Immature natural killer cell (primary cell): ENCODE data around the gene IL17REL. TPM values are rescaled to one million over a fixed set of nuclear protein-coding genes. Genes with fewer than 3 reads are reported as not detected.

Source experiments
- DNase-seq, 3 donors: peaks; one replicate each; pipeline ENCODE4 v3.0.0; 2022; ENCODE audit warnings: mixed read lengths in 1 of 3
- H3K27ac Mint-ChIP-seq, 6 donors: one replicate each; pipeline ENCODE4 v1.8.0; 2020; ENCODE audit warnings: mixed read lengths in 6 of 6, mild to moderate bottlenecking in 5 of 6, inconsistent platforms in 4 of 6, moderate library complexity in 3 of 6
- H3K27me3 Mint-ChIP-seq, 3 donors: one replicate each; pipeline ENCODE4 v1.8.0; 2020 to 2021; ENCODE audit warnings: low read depth in 3 of 3, mild to moderate bottlenecking in 3 of 3, mixed read lengths in 3 of 3, moderate library complexity in 3 of 3, inconsistent platforms in 1 of 3
- H3K36me3 Mint-ChIP-seq, 3 donors: one replicate each; pipeline ENCODE4 v1.8.0; 2020; ENCODE audit warnings: mixed read lengths in 3 of 3, inconsistent platforms in 2 of 3, mild to moderate bottlenecking in 2 of 3
- H3K4me1 Mint-ChIP-seq, 2 donors: one replicate each; pipeline ENCODE4 v1.8.0; 2020; ENCODE audit warnings: inconsistent platforms in 2 of 2, mild to moderate bottlenecking in 2 of 2, mixed read lengths in 2 of 2, moderate library complexity in 1 of 2
- H3K4me3 Mint-ChIP-seq, 5 donors: one replicate each; pipeline ENCODE4 v1.8.0; 2020; ENCODE audit warnings: mild to moderate bottlenecking in 5 of 5, mixed read lengths in 5 of 5, inconsistent platforms in 3 of 5, moderate library complexity in 3 of 5
- H3K9me3 Mint-ChIP-seq, 6 donors: one replicate each; pipeline ENCODE4 v1.8.0; 2020; ENCODE audit warnings: mild to moderate bottlenecking in 6 of 6, mixed read lengths in 6 of 6, inconsistent platforms in 4 of 6, moderate library complexity in 3 of 6
- polyA plus RNA-seq, 3 donors: library from polyadenylated mRNA; unstranded; fragments of 300-500 nt; fragmentation: Illumina TruSeq; gene quantifications; one replicate each; pipeline ENCODE4 v1.2.3, GENCODE V29; 2021

The IL17REL gene
- not detected for polyA plus RNA-seq

- peaks cover 4 to 12% (median 6%) of the 10 kb centered on the region in 3 donors for H3K27me3 Mint-ChIP-seq
- no peaks in the 10 kb centered on the region for H3K36me3 Mint-ChIP-seq
- peak within 1 kb of the TSS in 3 of 6 donors; percentile 16 to 53 (median 25) for H3K27ac Mint-ChIP-seq
- H3K9me3 Mint-ChIP-seq: peaks cover 0 to 1% (median 0%) of the 10 kb centered on the region in 6 donors
- peak within 1 kb of the TSS in 1 of 5 donors; percentile 60 for H3K4me3 Mint-ChIP-seq
- no peak for DNase-seq
- peaks cover 0 to 4% of the 10 kb centered on the region in 2 donors for H3K4me1 Mint-ChIP-seq
These were observed at the start of gene IL17REL for GRCh38 chr22:50012211-50013181. Gene IL17REL (minus strand): TSS chr22:50012765. CDS start chr22:50012646, 119 bp downstream.

GRCh38 chr22:50061824-50062355, 49.3 kb upstream of the IL17REL start:
- Mint-ChIP-seq H3K9me3 (no peaks in the 10 kb centered on the region), H3K36me3 (peaks cover 4 to 9% (median 4%) of the 10 kb centered on the region in 3 donors), H3K4me1 (peaks cover 5 to 9% of the 10 kb centered on the region in 2 donors), H3K27ac (no peak overlapping the region), H3K27me3 (peaks cover 0 to 1% (median 0%) of the 10 kb centered on the region in 3 donors), H3K4me3 (no peak overlapping the region)
- DNase-seq: no peak

GRCh38 chr22:50061141-50061823, 48.7 kb upstream of the IL17REL start:
- peak overlapping the region in 1 of 6 donors; percentile 57 for H3K27ac Mint-ChIP-seq
- H3K36me3 Mint-ChIP-seq: peaks cover 4 to 8% (median 4%) of the 10 kb centered on the region in 3 donors
- H3K4me1 Mint-ChIP-seq: peaks cover 5 to 8% of the 10 kb centered on the region in 2 donors
- no peak for DNase-seq
- H3K27me3 Mint-ChIP-seq: peaks cover 0 to 2% (median 1%) of the 10 kb centered on the region in 3 donors
- H3K9me3 Mint-ChIP-seq: no peaks in the 10 kb centered on the region
- H3K4me3 Mint-ChIP-seq: no peak overlapping the region

GRCh38 chr22:50060441-50061140, 48.0 kb upstream of the IL17REL start:
- peaks cover 5 to 8% of the 10 kb centered on the region in 2 donors for H3K4me1 Mint-ChIP-seq

GRCh38 chr22:50059881-50060262, 47.3 kb upstream of the IL17REL start:
- DNase-seq: no peak
- Mint-ChIP-seq H3K9me3 (no peaks in the 10 kb centered on the region), H3K4me3 (peak overlapping the region in 3 of 5 donors; percentile 12 to 56 (median 36)), H3K36me3 (peaks cover 0 to 4% (median 0%) of the 10 kb centered on the region in 3 donors), H3K4me1 (peaks cover 5 to 8% of the 10 kb centered on the region in 2 donors), H3K27me3 (peaks cover 0 to 2% (median under 1%) of the 10 kb centered on the region in 3 donors), H3K27ac (peak overlapping the region in 2 of 6 donors; percentile 32 to 46)

More at GRCh38 chr22:50060441-50061140, 48.0 kb upstream of the IL17REL start:
- H3K9me3 Mint-ChIP-seq: no peaks in the 10 kb centered on the region
- peaks cover 2 to 5% (median 4%) of the 10 kb centered on the region in 3 donors for H3K36me3 Mint-ChIP-seq
- no peak overlapping the region for H3K4me3 Mint-ChIP-seq
- peaks cover 0 to 2% (median 1%) of the 10 kb centered on the region in 3 donors for H3K27me3 Mint-ChIP-seq
- no peak overlapping the region for H3K27ac Mint-ChIP-seq
- DNase-seq: no peak

- H3K9me3 Mint-ChIP-seq: no peaks in the 10 kb centered on the region
- H3K27me3 Mint-ChIP-seq: peaks cover 0 to 3% (median 2%) of the 10 kb centered on the region in 3 donors
- peak overlapping the region; percentile 12 to 56 (median 36) for H3K4me3 Mint-ChIP-seq
These were observed 46.6 kb upstream of the IL17REL start for GRCh38 chr22:50058906-50059880.

GRCh38 chr22:50058061-50058905, 45.7 kb upstream of the IL17REL start, which contains the start of gene TTLL8:
Gene TTLL8 (minus strand): TSS chr22:50058298.
- peak within 1 kb of the TSS in 2 of 5 donors; percentile 33 to 53 for H3K4me3 Mint-ChIP-seq
- H3K36me3 Mint-ChIP-seq: peaks cover 0 to 4% (median 0%) of the 10 kb centered on the region in 3 donors
- H3K9me3 Mint-ChIP-seq: peaks cover 0 to 6% (median 3%) of the 10 kb centered on the region in 6 donors
- H3K4me1 Mint-ChIP-seq: peaks cover 5 to 8% of the 10 kb centered on the region in 2 donors
- H3K27me3 Mint-ChIP-seq: peaks cover under 1 to 3% (median 2%) of the 10 kb centered on the region in 3 donors
- H3K27ac Mint-ChIP-seq: peak within 1 kb of the TSS in 1 of 6 donors; percentile 46
- no peak for DNase-seq

More at GRCh38 chr22:50058906-50059880, 46.6 kb upstream of the IL17REL start:
- Mint-ChIP-seq H3K36me3 (peaks cover 0 to 4% (median 0%) of the 10 kb centered on the region in 3 donors), H3K4me1 (peaks cover 5 to 8% of the 10 kb centered on the region in 2 donors), H3K27ac (peak overlapping the region in 2 of 6 donors; percentile 32 to 46)
- no peak for DNase-seq

- peak overlapping the region in 1 of 5 donors; percentile 33 for H3K4me3 Mint-ChIP-seq
- peaks cover 2 to 3% (median 2%) of the 10 kb centered on the region in 3 donors for H3K27me3 Mint-ChIP-seq
- peaks cover 0 to 6% (median 3%) of the 10 kb centered on the region in 6 donors for H3K9me3 Mint-ChIP-seq
- no peak for DNase-seq
- no peak overlapping the region for H3K27ac Mint-ChIP-seq
- peaks cover 0 to 4% (median 0%) of the 10 kb centered on the region in 3 donors for H3K36me3 Mint-ChIP-seq
- peaks cover 5 to 8% of the 10 kb centered on the region in 2 donors for H3K4me1 Mint-ChIP-seq
These were observed 44.9 kb upstream of the IL17REL start for GRCh38 chr22:50057278-50058060.

- H3K36me3 Mint-ChIP-seq: peaks cover 0 to 4% (median 0%) of the 10 kb centered on the region in 3 donors
- H3K4me1 Mint-ChIP-seq: peaks cover 5 to 8% of the 10 kb centered on the region in 2 donors
- no peak overlapping the region for H3K4me3 Mint-ChIP-seq
- no peak overlapping the region for H3K27ac Mint-ChIP-seq
- H3K27me3 Mint-ChIP-seq: peaks cover 2 to 4% (median 2%) of the 10 kb centered on the region in 3 donors
- DNase-seq: no peak
- peaks cover 0 to 6% (median 3%) of the 10 kb centered on the region in 6 donors for H3K9me3 Mint-ChIP-seq
These were observed 43.8 kb upstream of the IL17REL start for GRCh38 chr22:50056214-50056972.

GRCh38 chr22:50053861-50054260, 41.3 kb upstream of the IL17REL start:
- Mint-ChIP-seq H3K27me3 (peaks cover 2 to 4% (median 2%) of the 10 kb centered on the region in 3 donors), H3K9me3 (peaks cover 0 to 6% (median 3%) of the 10 kb centered on the region in 6 donors), H3K27ac (no peak overlapping the region), H3K4me3 (no peak overlapping the region), H3K4me1 (no peaks in the 10 kb centered on the region), H3K36me3 (no peaks in the 10 kb centered on the region)
- no peak for DNase-seq
